ENCODE results near the gene DPP4. TPM values are rescaled to one million over a fixed set of nuclear protein-coding genes. Genes with fewer than 3 reads are reported as not detected.

DPP4 gene
- total and polyA plus RNA-seq, 2 of the 13 experiments (the other 11 are each of a cell fraction or from before 2014, with no cell fraction given): 39.4 to 109 TPM

GRCh38 chr2:162073888-162074631, at the start of gene DPP4 (continued):
- no peak; the same call in 1 of the 2 replicates for TF ChIP-seq TRIM24 (CRISPR knock-in tag; IDR thresholded peaks at IDR 0.05)
- TF ChIP-seq FOSL2 (CRISPR knock-in tag; IDR thresholded peaks at IDR 0.05): peak; percentile 13; the same call in 1 of the 2 replicates
- peak; percentile 66 for TF ChIP-seq TOPORS (CRISPR knock-in tag; IDR thresholded peaks at IDR 0.05)
- peak; percentile 65; the same call in 1 of the 2 replicates for TF ChIP-seq ZNF280B (CRISPR knock-in tag; IDR thresholded peaks at IDR 0.05; ENCODE audit: borderline replicate concordance)
- TF ChIP-seq AHR (CRISPR knock-in tag; IDR thresholded peaks at IDR 0.05): 0 out of 2 replicates have a peak, but pooled peaks have one; percentile 13
- TF ChIP-seq SRY (CRISPR knock-in tag; IDR thresholded peaks at IDR 0.05): peak; percentile 84
- 0 out of 2 replicates have a peak, but pooled peaks have one; percentile 16 for TF ChIP-seq TOE1 (CRISPR knock-in tag; IDR thresholded peaks at IDR 0.05)
- TF ChIP-seq HES4 (CRISPR knock-in tag; IDR thresholded peaks at IDR 0.05; ENCODE audit: borderline replicate concordance): peak; percentile 69; the same call in 1 of the 2 replicates
- no peak for TF ChIP-seq ZBTB3 (CRISPR knock-in tag; IDR thresholded peaks at IDR 0.05; ENCODE audit: borderline replicate concordance, low read depth)
- no peak for TF ChIP-seq TAF15 (IDR thresholded peaks at IDR 0.05; ENCODE audit: low read depth, low read length, poor library complexity, severe bottlenecking)
- TF ChIP-seq ZNF773 (CRISPR knock-in tag; IDR thresholded peaks at IDR 0.05; ENCODE audit: borderline replicate concordance): 0 out of 2 replicates have a peak, but pooled peaks have one; percentile 35
- peak; percentile 86; the same call in 1 of the 2 replicates for TF ChIP-seq ISX (CRISPR knock-in tag; conservative IDR thresholded peaks at IDR 0.05)
- 0 out of 2 replicates have a peak, but pooled peaks have one; percentile 30 for TF ChIP-seq ZNF101 (CRISPR knock-in tag; IDR thresholded peaks at IDR 0.05; ENCODE audit: borderline replicate concordance, low read depth)
- peak; percentile 70; the same call in 1 of the 2 replicates for TF ChIP-seq ZNF614 (CRISPR knock-in tag; IDR thresholded peaks at IDR 0.05; ENCODE audit: borderline replicate concordance)
- peak; percentile 27 for TF ChIP-seq DBP (CRISPR knock-in tag; IDR thresholded peaks at IDR 0.05; ENCODE audit: not compliant biosample characterization)
- no peak for TF ChIP-seq SOX6 (IDR thresholded peaks at IDR 0.05)
- TF ChIP-seq SOX6 (CRISPR knock-in tag; IDR thresholded peaks at IDR 0.05): peak; percentile 50; the same call in 1 of the 2 replicates
- peak; percentile 19; the same call in 1 of the 2 replicates for TF ChIP-seq GATAD2A (CRISPR knock-in tag; IDR thresholded peaks at IDR 0.05)
- TF ChIP-seq ZMYM4 (CRISPR knock-in tag; IDR thresholded peaks at IDR 0.05): peak; percentile 93
- no peak for TF ChIP-seq ZNF776 (CRISPR knock-in tag; IDR thresholded peaks at IDR 0.05)
- TF ChIP-seq ZNF432 (CRISPR knock-in tag; IDR thresholded peaks at IDR 0.05; ENCODE audit: borderline replicate concordance): no peak
- no peak for TF ChIP-seq ZNF280D (CRISPR knock-in tag; IDR thresholded peaks at IDR 0.05)
- no peak for TF ChIP-seq ZNF256 (CRISPR knock-in tag; conservative IDR thresholded peaks at IDR 0.05)
- TF ChIP-seq ZNF331 (CRISPR knock-in tag; IDR thresholded peaks at IDR 0.05): peak; percentile 28; the same call in 1 of the 2 replicates
